A673 (cell line): ENCODE data around the gene ZDHHC17.

ENCODE experiments used
- EZH2 ChIP-seq: fragments of 200-600 bp; sonication (generic); IDR thresholded peaks from 2 replicates; pipeline ENCODE4 v1.6.1; 2017; ENCODE audit warnings: borderline replicate concordance, low read depth, mild to moderate bottlenecking, mixed read lengths, antibody characterized with exemption, low read length; ENCODE audit not compliant: poor library complexity, severe bottlenecking
- TF ChIP-seq, protein P1 (sequence below): fragments of 300-800, 200-600 bp; sonication (generic); conservative IDR thresholded peaks from 2 replicates; pipeline ENCODE4 v1.5.1; 2017; ENCODE audit warnings: low read depth, mild to moderate bottlenecking, antibody characterized with exemption, low read length, moderate library complexity, mixed read lengths

DNA sequence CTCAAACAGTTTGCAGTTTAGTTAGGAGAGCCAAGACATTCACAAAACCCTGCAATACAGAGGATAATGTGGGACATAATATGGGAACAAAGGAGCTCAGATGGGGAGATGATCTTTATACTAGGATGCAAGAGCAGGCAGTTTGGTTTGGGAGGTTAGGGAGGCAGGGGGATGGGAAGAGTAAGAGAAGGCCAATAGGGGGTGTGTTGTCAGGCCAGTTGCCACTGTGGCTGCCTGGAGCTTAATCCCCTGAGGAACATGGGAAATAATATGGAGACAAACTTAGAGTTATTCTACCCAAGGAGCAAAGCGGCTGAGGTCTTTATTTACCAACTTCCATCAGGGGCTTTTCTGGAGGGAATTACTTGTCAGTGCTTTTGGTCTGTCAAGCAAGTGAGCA lies 124.9 kb downstream of the ZDHHC17 start:
- TF ChIP-seq, protein P1, sequence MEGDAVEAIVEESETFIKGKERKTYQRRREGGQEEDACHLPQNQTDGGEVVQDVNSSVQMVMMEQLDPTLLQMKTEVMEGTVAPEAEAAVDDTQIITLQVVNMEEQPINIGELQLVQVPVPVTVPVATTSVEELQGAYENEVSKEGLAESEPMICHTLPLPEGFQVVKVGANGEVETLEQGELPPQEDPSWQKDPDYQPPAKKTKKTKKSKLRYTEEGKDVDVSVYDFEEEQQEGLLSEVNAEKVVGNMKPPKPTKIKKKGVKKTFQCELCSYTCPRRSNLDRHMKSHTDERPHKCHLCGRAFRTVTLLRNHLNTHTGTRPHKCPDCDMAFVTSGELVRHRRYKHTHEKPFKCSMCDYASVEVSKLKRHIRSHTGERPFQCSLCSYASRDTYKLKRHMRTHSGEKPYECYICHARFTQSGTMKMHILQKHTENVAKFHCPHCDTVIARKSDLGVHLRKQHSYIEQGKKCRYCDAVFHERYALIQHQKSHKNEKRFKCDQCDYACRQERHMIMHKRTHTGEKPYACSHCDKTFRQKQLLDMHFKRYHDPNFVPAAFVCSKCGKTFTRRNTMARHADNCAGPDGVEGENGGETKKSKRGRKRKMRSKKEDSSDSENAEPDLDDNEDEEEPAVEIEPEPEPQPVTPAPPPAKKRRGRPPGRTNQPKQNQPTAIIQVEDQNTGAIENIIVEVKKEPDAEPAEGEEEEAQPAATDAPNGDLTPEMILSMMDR: no peak
- no peak for TF ChIP-seq EZH2
